ENCODE measurements around the gene SUGP2.
"Not testable (repeated sequence)": the region's sequence is repeated elsewhere in the genome, so short reads cannot be mapped to it uniquely, and the experiment has no call there.

SUGP2 gene

GRCh38 chr19:19033176-19033425 is 216 bp downstream of the SUGP2 start:
- DNase-seq (ENCODE audit: low read depth, low spot score), result no peak

- peak; percentile 96 for DNase-seq (ENCODE audit: low read depth, low spot score)
Measured at GRCh38 chr19:19032420-19033175, 719 bp downstream of the SUGP2 start.

DNA sequence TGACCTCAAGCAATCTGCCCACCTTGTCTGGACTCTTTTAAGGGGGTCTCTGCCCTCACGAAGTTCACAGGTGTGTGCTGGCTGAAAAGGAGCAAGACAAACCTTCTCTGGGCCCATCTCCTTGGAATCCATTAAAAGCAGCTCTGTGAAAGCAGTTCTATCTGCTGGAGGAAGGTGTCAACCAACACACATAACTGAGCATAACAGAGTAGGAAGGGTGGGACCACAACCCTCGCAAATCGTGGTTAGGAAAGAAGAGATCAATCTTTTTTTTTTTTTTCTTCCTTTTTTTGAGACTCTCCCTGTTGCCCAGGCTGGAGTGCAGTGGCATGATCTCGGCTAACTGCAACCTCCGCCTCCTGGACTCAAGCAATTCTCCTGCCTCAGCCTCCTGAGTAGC is 1.4 kb downstream of the SUGP2 start:
- no peak for DNase-seq (ENCODE audit: low read depth, low spot score)

DNA sequence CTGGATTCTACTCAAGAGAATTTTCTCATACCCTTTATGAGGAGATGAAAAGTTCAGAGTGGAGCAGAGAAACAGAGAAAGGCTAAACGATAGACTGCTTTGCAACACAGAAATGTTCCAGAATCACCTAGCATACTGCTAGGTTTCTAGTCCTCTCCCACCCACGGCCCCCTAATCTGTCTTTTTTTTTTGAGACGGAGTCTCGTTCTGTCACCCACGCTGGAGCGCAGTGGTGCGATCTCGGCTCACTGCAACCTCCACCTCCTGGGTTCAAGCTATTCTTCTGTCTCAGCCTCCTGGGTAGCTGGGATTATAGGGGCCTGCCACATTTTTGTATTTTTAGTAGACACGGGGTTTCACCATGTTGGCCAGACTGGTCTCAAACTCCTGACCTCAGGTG is 4.8 kb downstream of the SUGP2 start:
- DNase-seq (ENCODE audit: low read depth, low spot score), result no peak

GRCh38 chr19:19027228-19027627 is 6.1 kb downstream of the SUGP2 start:
- DNase-seq (ENCODE audit: low read depth, low spot score), result no peak

- peak; percentile 11 for DNase-seq (ENCODE audit: low read depth, low spot score)
Measured at GRCh38 chr19:19026299-19026971, 6.9 kb downstream of the SUGP2 start.

DNA sequence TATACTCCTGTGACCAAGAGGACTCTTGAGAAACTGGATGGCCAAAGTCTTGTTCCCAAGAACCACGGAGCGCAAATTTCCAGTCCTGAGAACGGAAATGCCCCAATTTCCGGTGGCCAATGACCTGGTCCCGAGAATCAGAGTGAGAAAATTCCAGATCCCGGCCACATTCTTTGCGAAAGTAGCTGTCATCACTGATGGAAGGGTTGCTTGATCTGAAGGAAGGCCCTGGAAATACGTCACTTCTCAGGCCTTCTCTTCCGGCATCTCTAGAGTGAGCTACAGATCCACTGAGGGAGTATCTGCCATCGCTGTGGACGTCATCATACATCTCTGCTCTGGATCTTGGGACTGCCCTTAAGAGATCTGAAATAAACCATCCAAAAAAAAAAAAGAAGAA is 7.5 kb downstream of the SUGP2 start:
- DNase-seq (ENCODE audit: low read depth, low spot score), result no peak

GRCh38 chr19:19023376-19023775 is 9.9 kb downstream of the SUGP2 start:
- DNase-seq (ENCODE audit: low read depth, low spot score), result not testable (repeated sequence)

DNA sequence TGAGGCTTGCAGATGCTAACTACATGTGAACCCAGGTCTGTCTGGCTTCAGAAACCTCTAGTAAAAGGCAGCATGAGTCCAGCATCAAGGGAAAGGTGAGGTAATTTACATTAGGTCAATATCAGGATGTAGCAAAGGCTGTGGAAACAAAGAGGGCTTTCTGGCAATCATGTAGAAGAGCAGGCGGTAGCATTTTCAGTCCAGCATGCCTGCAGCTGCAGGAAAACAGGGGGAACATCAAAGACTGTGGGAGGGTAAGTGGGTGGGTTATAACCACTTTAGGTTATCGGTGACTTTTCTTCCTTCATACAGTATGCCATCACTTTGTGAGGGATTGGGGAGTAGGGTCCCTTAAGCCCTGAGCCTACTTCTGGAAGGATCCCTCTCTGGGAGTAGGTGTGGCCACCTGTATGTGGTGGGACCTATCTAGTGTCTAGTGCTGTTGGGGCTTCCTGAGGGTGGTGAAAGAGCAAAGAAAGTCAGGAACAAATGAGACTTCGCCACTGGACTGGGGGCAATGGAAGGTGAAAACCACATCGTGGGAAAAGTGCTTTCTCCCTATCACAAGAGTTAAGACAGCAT is 10.8 kb downstream of the SUGP2 start:
- DNase-seq (ENCODE audit: low read depth, low spot score), result no peak

DNA sequence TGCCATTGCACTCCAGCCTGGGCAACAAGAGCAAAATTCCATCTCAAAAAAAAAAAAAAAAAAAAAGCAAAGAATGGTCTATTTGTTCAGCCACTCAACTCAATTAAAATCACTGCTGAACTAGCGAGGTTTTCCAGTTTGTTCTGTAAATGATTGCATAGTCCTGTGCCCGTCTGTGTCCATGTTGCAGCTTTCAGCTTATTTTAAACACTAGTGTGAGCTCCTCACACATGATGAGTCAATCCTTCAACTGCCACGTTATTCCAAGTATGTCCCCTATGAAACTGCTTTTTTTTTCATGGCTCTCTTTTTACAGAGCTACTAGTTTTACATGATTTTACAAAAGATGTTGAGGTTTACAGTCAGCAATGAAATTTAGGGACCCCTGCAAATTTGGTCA is 12.2 kb downstream of the SUGP2 start:
- no peak for DNase-seq (ENCODE audit: low read depth, low spot score)

DNA sequence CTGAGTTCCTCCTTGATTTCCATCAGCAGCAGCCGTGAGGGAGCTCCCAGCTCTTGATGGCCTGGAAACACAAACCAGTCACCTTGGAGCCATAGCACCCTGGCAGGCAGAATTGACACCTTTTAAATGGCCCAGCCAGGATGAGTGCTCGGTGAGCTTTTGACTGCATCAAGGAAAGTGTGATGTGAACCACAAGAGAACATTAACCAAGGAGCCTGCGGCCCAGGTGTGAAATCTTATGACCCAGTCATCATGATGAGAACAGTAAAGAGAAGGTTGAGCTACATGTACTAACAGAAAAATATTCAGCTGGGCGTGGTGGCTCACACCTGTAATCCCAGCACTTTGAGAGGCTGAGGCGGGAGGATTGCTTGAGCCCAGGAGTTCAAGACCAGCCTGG is 22.8 kb downstream of the SUGP2 start:
- DNase-seq (ENCODE audit: low read depth, low spot score), result no peak

DNA sequence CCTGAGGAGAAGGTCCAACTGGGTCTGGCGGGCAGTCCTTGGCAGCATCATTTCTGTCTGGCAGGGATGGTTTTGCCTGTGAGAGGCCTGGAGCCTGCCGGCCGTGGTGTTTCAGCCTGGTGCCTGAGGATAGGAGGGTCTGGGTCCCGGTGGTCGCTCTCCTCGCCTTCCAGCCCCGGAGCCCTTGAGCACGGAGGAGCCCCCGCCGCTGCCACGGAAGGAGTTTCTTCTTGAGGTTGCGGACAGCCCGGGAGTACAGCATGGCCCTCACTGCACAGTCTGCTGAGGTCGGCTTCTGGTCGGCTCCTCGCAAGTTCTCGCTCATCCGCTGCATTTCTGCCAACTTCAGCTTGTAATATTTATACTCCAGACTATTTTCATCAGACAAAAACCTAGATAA is 23.4 kb downstream of the SUGP2 start:
- DNase-seq (ENCODE audit: low read depth, low spot score), result no peak

GRCh38 chr19:19006213-19006612 is 27.1 kb downstream of the SUGP2 start:
- no peak for DNase-seq (ENCODE audit: low read depth, low spot score)

DNA sequence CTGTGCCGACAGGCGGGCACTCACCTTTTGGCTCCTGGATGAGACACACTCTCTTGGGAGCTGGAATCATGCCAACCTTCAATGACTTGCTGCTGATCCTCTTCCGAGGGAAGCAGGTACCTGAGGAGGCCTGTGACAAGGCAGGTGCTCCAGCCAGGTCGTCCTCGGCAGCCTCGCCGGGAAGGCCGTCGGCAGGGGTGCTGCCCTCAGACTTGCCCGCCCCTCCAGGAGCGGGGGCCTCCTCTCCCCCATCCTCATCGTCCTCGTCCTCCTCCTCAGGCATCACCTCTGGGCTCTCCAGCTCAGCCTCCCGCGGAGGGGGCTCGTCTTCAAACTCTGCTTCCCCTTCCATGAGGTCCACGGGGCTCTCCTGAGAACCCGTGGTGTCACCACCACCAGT is 29.2 kb downstream of the SUGP2 start:
- no peak for DNase-seq (ENCODE audit: low read depth, low spot score)

- DNase-seq (ENCODE audit: low read depth, low spot score), result no peak
Measured at GRCh38 chr19:18999896-19000620, 33.3 kb downstream of the SUGP2 start.

DNA sequence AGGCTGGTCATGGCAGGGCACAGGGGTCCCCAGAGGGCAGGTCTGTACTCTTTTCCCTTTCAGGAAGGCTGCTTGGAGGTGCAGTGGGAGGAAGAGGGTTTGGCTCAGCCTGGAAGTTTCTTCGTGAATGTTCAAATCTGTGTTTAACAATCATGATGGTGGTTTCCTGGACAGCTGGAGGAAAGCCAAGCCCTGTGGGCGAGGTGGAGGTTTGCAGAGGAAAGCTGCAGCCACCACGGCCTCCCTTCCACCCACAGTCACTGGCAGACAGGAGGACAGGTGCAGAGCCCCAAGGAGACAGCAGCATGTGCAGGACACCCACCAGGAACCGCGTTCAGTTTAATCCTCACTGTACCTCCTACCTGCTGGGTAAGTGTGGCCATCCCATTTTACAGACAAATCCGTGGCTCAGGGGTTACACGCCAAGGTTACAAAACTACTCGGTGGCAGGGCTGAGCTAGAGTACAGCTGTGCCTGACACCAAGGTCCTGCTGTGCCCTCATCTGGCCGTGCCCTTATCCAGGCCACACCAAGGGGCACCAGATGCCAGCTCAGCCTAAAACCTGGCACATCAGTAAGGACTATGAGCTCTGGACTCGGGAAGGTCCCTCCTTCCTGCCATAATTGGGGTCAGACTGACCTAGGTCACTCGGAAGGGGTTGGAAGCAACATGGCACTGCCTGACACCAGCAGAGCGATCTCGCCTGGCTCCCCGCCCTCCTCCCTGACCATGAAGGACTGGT is 34.1 kb downstream of the SUGP2 start:
- DNase-seq (ENCODE audit: low read depth, low spot score), result no peak

- DNase-seq (ENCODE audit: low read depth, low spot score), result no peak
Measured at GRCh38 chr19:18998276-18998675, 35.0 kb downstream of the SUGP2 start.

DNA sequence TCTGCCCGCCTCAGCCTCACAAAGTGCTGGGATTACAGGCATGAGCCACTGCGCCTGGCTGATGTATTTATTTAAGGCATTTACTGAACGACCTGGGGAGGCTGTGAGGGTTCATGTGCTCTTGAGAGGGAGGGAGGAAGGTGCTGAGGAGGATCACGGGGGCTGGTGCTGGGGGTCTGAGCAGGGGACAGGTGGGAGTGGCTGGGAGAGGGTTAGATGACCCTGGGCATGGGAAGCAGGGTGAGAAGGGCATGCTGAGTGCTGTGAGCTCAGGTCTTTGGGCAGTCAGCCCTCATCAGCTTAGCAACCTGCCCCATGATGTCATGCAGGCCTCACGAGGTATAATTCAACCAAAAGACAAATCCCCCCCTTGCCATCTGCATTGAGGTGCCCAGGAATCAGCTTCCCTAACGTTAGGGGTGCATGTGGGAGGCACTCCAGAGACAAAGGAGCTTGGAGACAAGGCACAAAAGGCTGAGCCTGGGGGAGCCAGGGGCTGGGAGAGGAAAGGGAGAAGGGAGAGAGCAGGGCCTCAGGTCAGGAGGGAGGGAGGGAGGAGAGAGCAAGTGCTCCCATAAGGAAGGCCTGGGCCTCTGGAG is 36.4 kb downstream of the SUGP2 start:
- DNase-seq (ENCODE audit: low read depth, low spot score), result no peak

DNA sequence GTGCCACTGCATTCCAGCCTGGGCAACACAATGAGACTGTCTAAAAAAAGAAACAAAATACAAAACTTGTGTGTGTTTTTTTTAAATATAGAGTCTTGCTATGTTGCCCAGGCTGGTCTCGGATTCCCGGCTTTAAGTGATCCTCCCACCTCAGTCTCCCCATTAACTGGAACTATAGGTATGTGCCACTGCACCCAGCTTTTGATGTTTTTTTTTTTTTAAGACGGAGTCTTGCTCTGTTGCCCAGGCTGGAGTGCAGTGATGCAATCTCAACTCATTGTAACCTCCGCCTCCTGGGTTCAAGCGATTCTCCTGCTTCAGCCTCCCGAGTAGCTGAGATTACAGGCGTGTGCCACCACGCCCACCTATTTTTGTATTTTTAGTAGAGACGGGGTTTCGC is 37.0 kb downstream of the SUGP2 start:
- DNase-seq (ENCODE audit: low read depth, low spot score), result no peak

- peak; percentile 88 for DNase-seq (ENCODE audit: low read depth, low spot score)
Measured at GRCh38 chr19:18995804-18996241, 37.5 kb downstream of the SUGP2 start.

DNA sequence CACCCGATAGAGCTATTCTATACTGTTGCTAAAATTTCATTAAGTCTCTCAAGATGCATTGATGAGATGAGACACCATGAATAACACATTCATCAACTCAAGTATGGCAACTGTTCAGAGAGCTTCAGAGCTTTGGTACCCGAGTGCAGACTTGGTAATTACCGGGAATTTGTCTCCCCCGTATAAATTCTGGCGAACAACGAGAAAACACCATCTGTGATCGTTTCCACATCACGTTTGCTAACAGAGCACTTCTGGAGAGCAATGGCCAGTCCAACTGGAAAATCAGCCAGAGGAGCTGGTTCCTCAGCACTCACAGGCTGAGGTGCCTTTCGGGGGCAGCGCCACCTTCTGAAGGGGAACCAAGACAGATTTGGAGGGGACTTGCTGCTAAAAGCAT is 40.2 kb downstream of the SUGP2 start:
- DNase-seq (ENCODE audit: low read depth, low spot score), result no peak

GRCh38 chr19:18992696-18993095 is 40.6 kb downstream of the SUGP2 start:
- DNase-seq (ENCODE audit: low read depth, low spot score), result no peak

Measured in ELF-1 (cell line).